Measurements from ENCODE around the gene PRKN. TPM values are rescaled to one million over a fixed set of nuclear protein-coding genes. Genes with fewer than 3 reads are reported as not detected.

The PRKN gene
- total RNA-seq, 1 experiment from 2014 or later: 2.0 TPM

GRCh38 chr6:162489101-162489976, 238.2 kb downstream of the PRKN start:
- Histone ChIP-seq H3K4me1 (ENCODE audit: insufficient read depth, low read length) (peaks cover 2% of the 10 kb centered on the region; the same call in 1 of the 2 replicates), H3K56ac (ENCODE audit: insufficient read length, low read depth, low read length) (no peak overlapping the region)
- peaks cover 13 to 17% of the 10 kb centered on the region in 2 experiments for H3K4me1 Mint-ChIP-seq

More at GRCh38 chr6:162489101-162489976, 238.2 kb downstream of the PRKN start:
- H2BK12ac ChIP-seq (ENCODE audit: insufficient read length, low read depth, low read length): no peak overlapping the region
- no peaks in the 10 kb centered on the region for H3K9me3 ChIP-seq (ENCODE audit: control insufficient read depth, low read depth, low read length)
- DNase-seq: no peak
- no CpG with 5 or more reads among the region's 5 CpGs for WGBS (ENCODE audit: extremely low coverage, insufficient read length, low lambda C conversion rate)
- no peaks in the 10 kb centered on the region for H3K23me2 ChIP-seq (ENCODE audit: insufficient read length, low read depth, low read length, poor library complexity, severe bottlenecking)
- no peak overlapping the region for H3K9ac ChIP-seq (ENCODE audit: extremely low read depth, insufficient read length, low read length)
- H3K27me3 ChIP-seq (ENCODE audit: insufficient read depth, low read length): no peaks in the 10 kb centered on the region
- H3K14ac ChIP-seq (ENCODE audit: insufficient read depth, low read length): no peak overlapping the region
- no peak overlapping the region for H3T11ph ChIP-seq (ENCODE audit: low read length)
- no peak overlapping the region for H2AK5ac ChIP-seq (ENCODE audit: insufficient read length, low read length)
- TF ChIP-seq CTCF (conservative IDR thresholded peaks at IDR 0.05): no peak
- Mint-ChIP-seq H3K36me3 (ENCODE audit: insufficient read depth in 1 of 3, low read depth in 3 of 3) (no peaks in the 10 kb centered on the region), H3K27me3 (ENCODE audit: low read depth) (no peaks in the 10 kb centered on the region), H3K9me3 (peaks cover 0 to 3% of the 10 kb centered on the region in 2 experiments; a peak in 1 of 5 replicates), H3K4me3 (no peak overlapping the region), H3K27ac (0 out of 7 replicates have a peak overlapping the region, but pooled peaks of 2 of the 3 experiments have one; percentile 25 to 26)
- H4K91ac ChIP-seq (ENCODE audit: insufficient read length, low read depth, low read length): no peak overlapping the region
- H3K79me2 ChIP-seq (ENCODE audit: insufficient read depth, low read length): no peaks in the 10 kb centered on the region
- no peak overlapping the region for H3K27ac ChIP-seq (ENCODE audit: insufficient read length, low read depth, low read length)
- no peak overlapping the region for H3K18ac ChIP-seq (ENCODE audit: insufficient read length, low read depth, low read length)
- no peak overlapping the region for H2BK15ac ChIP-seq (ENCODE audit: low read depth, low read length)
- no peak overlapping the region for H3K4me2 ChIP-seq (ENCODE audit: insufficient read depth, insufficient read length, low read length)
- no peak overlapping the region for H2BK5ac ChIP-seq (ENCODE audit: insufficient read length, low read length)
- H4K8ac ChIP-seq (replicated peaks; ENCODE audit: insufficient read length, low read depth, low read length): no peak overlapping the region
- no peak overlapping the region for H3K23ac ChIP-seq (ENCODE audit: insufficient read length, low read depth, low read length)
- H2BK20ac ChIP-seq (ENCODE audit: low read depth, low read length, poor library complexity, severe bottlenecking): no peak overlapping the region
- no peak overlapping the region for H2BK120ac ChIP-seq (ENCODE audit: low read depth, low read length, poor library complexity, severe bottlenecking)
- no peak overlapping the region for H3K4ac ChIP-seq (ENCODE audit: low read depth, low read length)
- no peak overlapping the region for H4K5ac ChIP-seq (ENCODE audit: insufficient read length, low read depth, low read length)
- H4K20me1 ChIP-seq (ENCODE audit: control insufficient read depth, insufficient read depth, insufficient read length): no peaks in the 10 kb centered on the region
- H3K79me1 ChIP-seq (ENCODE audit: insufficient read depth, low read depth, low read length, poor library complexity, severe bottlenecking): no peaks in the 10 kb centered on the region
- no peak overlapping the region for H2AFZ ChIP-seq (ENCODE audit: low read length)
